ENCODE results near the gene CDCA5.

CDCA5 gene

GRCh38 chr11:65104628-65105027, 20.8 kb upstream of the CDCA5 start:
- DNase-seq: no peak

- DNase-seq: no peak
Observed at GRCh38 chr11:65103476-65103875, 19.6 kb upstream of the CDCA5 start.

DNA sequence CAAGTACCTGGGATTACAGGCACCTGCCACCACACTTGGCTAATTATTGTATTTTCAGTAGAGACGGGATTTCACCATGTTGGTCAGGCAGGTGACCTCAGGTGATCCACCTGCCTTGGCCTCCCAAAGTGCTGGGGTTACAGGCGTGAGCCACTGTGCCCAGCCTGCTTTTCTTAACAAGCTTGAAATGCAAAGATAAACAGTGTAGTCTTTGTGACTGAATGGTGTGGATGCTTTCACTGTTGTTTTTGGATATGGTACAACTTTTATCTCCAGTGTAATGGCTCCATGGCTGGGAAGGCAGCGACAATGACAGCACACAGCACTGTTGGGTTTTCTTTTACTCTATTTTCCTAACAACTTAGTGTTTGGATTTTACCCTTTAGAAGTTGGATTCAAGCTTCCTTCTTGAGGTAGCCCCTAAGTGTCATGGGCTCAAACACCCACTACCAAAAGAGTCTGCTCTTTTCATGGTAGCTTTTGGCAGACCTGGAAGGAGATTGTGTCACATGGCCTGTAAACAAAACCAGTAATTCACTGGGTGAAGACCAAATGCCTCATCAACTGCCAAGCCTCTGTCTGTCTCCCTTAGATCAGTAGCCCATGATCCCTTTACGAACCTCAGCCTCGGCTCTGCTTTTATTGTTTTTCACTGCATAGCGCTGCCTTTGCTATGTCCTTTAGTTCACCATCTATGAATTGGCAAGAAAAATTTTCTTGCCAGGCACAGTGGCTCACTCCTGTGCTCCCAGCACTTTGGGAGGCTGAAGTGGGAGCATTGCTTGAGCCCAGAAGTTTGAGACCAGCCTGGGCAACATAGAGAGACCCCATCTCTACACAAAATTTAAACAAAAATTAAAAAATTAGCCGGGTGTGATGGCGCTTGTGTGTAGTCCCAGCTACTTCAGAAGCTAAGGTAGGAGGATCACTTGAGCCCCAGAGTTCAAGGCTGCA, 18.6 kb upstream of the CDCA5 start:
- no peak for DNase-seq

GRCh38 chr11:65100674-65101350, 17.0 kb upstream of the CDCA5 start:
- DNase-seq: no peak

DNA sequence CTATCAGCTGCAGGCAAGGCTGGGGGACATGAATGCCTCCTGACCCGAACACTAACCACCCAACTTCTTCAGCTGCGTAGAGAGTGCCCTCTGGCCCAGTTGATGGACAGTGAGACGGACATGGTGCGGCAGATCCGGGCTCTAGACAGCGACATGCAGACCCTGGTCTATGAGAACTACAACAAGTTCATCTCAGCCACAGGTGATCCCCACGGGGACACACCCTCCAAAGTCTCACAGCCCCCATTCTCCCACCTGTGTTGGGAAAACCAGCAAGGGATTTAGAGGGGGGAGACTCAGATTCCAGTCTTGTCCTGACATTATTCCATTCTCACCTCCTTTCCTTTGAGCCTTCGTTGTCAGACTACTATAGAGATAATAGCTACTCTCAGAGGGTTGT, 13.1 kb upstream of the CDCA5 start:
- DNase-seq: no peak

DNA sequence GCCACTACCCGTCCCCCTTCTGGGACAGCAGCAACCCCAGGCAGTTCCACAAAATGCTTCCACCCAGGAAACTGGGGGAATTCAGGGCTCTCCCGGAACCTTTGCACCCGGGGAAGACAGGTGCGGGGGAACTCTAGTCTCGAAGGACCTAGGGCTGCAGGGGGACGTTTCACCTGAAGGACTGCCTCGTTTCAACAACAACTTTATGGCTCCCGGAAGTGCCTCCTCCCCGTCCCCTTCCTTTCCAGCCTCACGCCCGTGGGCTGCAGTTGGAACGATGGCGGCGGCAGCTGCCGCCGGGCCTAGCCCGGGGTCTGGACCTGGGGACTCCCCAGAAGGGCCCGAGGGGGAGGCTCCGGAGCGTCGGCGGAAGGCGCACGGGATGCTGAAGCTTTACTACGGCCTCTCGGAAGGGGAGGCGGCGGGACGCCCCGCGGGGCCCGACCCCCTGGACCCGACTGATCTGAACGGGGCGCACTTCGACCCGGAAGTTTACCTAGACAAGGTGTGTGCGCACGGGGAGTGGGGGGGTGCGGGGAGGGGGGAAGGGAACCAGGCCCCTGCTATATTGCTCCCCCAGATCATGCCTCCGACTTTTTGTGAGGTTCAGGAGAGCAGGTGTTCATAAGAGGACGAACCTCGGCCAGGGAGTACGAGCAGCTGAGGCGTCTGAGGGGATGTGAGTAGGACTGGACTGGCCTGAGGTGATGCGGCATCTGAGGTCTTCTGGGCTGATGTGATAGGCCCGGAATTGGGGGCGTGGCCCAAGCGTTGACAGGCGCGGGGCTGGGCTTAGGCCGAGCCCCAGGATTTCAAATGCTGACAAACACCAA, 12.3 kb upstream of the CDCA5 start, which contains the start of gene VPS51:
Gene VPS51 (plus strand): TSS at position 241 of the 833 bp plus-strand sequence. CDS start 37 bp downstream, at position 278.
- peak; percentile 79 for DNase-seq

GRCh38 chr11:65095427-65095826, 11.6 kb upstream of the CDCA5 start:
- DNase-seq: no peak

DNA sequence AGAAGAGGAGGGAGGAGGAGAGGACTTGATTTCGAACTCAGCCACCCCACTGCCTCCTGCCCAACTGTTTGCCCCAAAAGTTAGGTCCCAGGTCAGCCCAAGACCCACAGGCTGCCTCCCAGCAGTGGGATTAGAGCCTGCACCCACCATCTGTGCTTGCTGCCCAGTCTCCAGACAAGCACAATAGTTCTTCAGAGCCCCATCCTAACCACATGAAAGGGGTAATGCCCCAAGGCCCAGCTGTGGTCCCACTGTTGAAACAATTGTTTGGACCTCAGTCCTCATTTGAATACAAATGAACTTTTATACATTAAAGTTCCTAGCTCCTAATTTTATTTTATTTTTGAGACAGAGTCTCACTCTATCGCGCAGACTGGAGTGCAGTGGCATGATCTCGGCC, 6.8 kb upstream of the CDCA5 start:
- DNase-seq: no peak

DNA sequence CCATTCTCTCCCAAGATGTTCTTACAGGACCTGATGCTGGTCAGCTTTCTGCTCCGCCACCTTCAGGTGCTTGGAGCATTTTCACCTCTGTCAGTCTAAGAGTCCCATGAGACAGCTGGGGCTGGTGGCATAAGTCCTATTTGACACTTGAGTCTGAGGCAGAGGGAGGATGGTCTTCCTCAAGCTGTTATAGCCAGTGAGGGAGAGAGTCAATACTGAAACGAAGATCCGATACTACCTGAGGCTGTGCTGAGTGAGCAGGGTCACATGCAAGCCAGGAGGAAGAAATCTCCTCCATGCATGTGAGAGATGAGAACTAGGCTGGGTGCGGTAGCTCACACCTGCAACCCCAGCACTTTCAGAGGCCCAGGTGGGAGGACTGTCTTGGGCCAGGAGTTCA, 5.8 kb upstream of the CDCA5 start:
- no peak for DNase-seq

GRCh38 chr11:65087827-65088226, 4.0 kb upstream of the CDCA5 start:
- no peak for DNase-seq

GRCh38 chr11:65087216-65087615, 3.4 kb upstream of the CDCA5 start:
- DNase-seq: no peak

DNA sequence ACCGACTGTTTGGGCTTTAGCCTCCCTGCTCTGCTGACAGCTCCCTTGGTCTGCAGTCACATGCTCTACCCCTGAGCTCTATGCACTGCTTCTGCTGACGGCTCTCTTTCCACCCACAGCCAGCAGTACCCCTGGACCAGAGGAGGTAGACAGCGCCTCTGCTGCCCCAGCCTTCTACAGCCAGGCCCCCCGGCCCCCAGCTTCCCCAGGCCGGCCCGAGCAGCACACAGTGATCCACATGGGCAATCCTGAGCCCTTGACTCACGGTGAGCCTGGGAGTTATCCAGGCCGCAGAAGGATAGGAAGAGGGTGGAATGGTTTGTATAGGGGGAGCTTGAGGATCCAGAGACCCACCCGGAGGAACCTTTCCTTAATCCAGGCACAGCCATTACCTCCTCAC, 3.0 kb upstream of the CDCA5 start:
- DNase-seq: no peak

GRCh38 chr11:65085446-65085845, 1.6 kb upstream of the CDCA5 start:
- no peak for DNase-seq

DNA sequence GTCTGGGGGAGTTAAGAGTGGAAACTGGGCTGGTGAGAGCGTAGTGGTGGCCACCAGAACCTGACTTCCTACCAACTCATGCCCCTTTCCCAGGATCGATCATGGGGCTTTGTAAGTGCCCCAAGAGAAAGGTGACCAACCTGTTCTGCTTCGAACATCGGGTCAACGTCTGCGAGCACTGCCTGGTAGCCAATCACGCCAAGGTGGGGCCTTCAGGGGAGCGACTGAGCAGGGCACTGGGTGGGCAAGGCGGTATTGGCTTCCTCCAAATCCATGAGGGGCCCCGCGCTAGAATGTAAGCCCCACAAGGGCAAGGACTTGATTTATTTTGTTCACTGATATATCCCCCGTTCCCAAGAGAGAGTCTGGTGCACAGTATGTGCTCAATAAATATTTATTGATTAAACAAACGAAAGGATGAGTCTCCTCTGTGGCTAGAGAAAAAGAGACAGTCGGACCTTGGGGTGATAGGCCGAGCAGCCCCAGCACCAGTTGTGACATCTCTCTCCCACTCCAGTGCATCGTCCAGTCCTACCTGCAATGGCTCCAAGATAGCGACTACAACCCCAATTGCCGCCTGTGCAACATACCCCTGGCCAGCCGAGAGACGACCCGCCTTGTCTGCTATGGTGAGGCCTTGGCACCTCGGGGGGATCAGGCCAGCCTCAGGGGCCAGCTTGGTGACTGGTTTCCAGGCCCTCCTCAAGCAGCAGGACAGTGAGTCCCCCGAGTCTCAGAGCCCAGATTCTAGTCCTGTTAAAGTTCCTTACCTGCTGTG, 947 bp upstream of the CDCA5 start:
- no peak for DNase-seq

DNA sequence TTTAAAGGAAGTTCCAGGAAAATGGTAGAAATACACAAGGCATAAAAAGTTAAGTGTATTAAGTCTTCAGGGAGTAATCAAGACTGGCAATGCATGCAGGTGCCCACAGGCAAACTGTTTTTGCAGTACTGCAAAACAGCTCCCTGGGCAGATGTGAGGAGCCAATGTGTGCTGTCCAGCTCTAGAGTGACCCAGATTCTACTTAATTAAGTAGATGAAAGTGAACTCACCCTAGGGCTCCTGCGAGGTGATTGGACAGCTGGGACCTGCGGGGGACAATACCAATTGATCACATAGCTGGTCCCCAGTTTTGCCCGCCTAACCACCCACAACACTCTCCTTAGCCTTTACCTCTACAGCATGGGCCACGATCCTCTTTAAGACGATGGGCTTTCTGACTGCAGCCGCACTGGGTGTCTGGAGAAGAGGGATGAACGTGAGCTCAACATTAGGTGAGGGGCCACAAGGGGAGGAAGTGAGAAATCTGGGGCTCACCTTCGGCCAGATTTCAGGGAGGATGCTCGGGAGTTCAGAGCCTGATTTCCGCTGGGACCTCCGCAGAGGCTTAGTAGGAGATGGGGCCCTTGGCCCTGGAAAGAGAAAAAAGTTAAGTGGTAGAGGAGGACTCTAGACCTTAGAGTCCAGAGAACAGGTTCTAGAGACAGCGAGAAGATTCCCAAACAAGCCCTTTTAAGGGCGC, 556 bp downstream of the CDCA5 start:
- no peak for DNase-seq

DNA sequence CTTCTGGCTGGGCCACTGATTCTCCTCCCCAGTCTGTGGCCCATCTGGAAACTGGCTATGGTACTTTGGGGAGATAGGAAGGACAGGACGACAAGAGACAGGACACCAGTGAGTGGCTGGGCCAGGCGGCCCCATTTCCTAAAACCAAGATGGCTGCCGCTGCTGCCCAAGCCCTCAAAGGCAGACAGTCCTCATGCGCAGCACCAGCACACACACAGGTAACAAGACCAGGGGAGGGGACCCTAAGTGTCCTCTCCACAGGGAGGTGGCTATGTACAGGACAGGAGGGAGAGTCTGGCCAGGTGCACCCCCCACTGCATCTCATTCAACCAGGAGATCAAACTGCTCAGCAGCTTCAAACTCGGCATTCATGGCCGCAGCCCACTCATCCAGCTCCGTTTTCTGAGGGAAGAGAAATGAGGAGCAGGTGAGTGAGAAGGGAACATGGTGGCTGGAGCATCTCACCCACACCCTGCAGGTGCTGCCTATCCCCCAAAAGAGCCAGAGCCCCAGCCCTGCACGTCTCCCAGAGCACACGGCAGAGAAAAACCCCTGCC, 5.0 kb downstream of the CDCA5 start:
- no peak for DNase-seq

- DNase-seq: peak; percentile 34
Observed at GRCh38 chr11:65078151-65078550, 5.7 kb downstream of the CDCA5 start.

GRCh38 chr11:65077451-65077850, 6.4 kb downstream of the CDCA5 start:
- DNase-seq: peak; percentile 7

DNA sequence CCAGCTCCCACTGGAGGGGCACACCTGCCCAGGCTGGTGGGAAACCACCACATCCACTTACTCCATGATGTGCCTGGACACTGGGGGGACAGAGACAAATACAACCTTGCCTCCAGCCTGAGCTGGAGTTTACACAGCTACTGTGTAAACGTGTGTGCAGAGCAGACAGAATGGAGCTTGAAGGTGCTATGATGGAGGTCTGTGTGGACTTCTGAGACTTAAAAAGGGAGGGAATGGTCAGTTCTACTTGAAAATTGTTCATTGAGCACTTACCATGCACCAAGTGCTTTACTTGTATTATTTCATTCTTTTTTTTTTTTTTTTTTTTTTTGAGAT, 11.2 kb downstream of the CDCA5 start:
- DNase-seq: no peak

DNA sequence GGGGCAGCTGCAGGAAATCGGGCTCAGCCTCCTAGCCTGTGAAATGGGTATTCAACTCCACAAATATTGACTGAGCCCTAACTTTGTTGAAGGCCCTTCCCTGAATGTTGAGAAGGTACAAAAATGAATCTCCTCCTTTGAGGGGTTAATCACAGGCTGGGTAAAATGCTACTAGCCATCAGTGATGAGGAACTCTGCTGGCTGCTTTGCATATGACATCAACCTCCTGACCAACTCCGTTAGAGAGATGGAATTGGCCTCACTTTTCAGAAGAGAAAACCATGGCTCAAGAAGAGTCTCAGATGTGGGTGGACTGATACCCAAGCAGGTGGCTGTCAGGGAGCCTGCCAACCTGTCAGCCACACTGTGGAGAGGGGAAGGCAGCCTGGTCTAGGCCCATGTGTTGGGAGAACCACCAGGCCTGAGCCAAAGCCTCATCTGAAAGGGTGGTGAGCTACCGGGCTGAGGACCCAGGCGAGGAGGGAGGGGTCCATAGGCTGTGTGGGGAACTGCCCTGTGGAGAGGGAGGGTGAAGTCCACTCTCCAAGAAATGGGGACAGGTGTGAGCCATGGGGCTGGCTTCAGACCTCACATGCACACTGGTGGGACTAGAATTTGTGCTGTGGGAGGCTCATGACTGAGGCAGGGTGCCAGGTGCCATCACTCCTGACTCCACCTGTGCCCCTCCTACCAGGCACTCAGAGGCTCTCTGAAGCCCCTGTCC, 11.8 kb downstream of the CDCA5 start:
- DNase-seq: no peak

- no peak for DNase-seq
Observed at GRCh38 chr11:65069217-65069616, 14.6 kb downstream of the CDCA5 start.

Data from NCI-H1694 treated with DMSO at 0.1 percent for 48 hours (cell line).